ENCODE data around the gene CALML3.

Gene CALML3

GRCh38 chr10:5533098-5533731 is 8.5 kb downstream of the CALML3 start:
- ChIA-PET CTCF (no interaction called here), POLR2A (ENCODE audit: low non-redundant PET) (no interaction called here)
- H3K27ac ChIP-seq: no peak overlapping the region
- no peak for DNase-seq (ENCODE audit: low spot score)
- no peak for TF ChIP-seq CTCF (conservative IDR thresholded peaks at IDR 0.05; ENCODE audit: low read depth)

- no peak for TF ChIP-seq CTCF (conservative IDR thresholded peaks at IDR 0.05; ENCODE audit: low read depth)
- POLR2A ChIA-PET (ENCODE audit: low non-redundant PET): no interaction called here
- DNase-seq (ENCODE audit: low spot score): no peak
- CTCF ChIA-PET: no interaction called here
- no peak overlapping the region; the same call in 1 of the 2 replicates for H3K27ac ChIP-seq
Measured at GRCh38 chr10:5534051-5534821, 9.5 kb downstream of the CALML3 start.

GRCh38 chr10:5534880-5535856 is 10.4 kb downstream of the CALML3 start:
- ChIA-PET POLR2A (ENCODE audit: low non-redundant PET) (no interaction called here), CTCF (no interaction called here)
- no peak for DNase-seq (ENCODE audit: low spot score)
- H3K27ac ChIP-seq: peak overlapping the region; percentile 27; the same call in 1 of the 2 replicates
- no peak for TF ChIP-seq CTCF (conservative IDR thresholded peaks at IDR 0.05; ENCODE audit: low read depth)

- CTCF ChIA-PET: interaction anchor here (0.5 kb wide), 1 partner anchor 86 kb away, joined by 3 read pairs; no protein-coding TSS in a partner anchor
- no peak overlapping the region for H3K27ac ChIP-seq
- POLR2A ChIA-PET (ENCODE audit: low non-redundant PET): no interaction called here
- no peak for TF ChIP-seq CTCF (conservative IDR thresholded peaks at IDR 0.05; ENCODE audit: low read depth)
- no peak for DNase-seq (ENCODE audit: low spot score)
Measured at GRCh38 chr10:5536486-5537081, 11.8 kb downstream of the CALML3 start.

GRCh38 chr10:5537684-5538083 is 12.9 kb downstream of the CALML3 start:
- ChIA-PET CTCF (interaction anchor here (0.7 kb wide), 1 partner anchor 29 kb away, joined by 5 read pairs; no protein-coding TSS in a partner anchor), POLR2A (ENCODE audit: low non-redundant PET) (no interaction called here)

More at GRCh38 chr10:5537684-5538083, 12.9 kb downstream of the CALML3 start:
- TF ChIP-seq CTCF (conservative IDR thresholded peaks at IDR 0.05; ENCODE audit: low read depth): no peak
- H3K27ac ChIP-seq: peak overlapping the region; percentile 84
- no peak for DNase-seq (ENCODE audit: low spot score)

Measured in RWPE1 (cell line).